Loucy (cell line): ENCODE data around the gene ARIH2.
A peak's percentile ranks its signal among the peaks of the same experiment; 100 is the strongest.

Experiments
- CTCF ChIP-seq: fragments of 200-600 bp; sonication (generic); conservative IDR thresholded peaks from 2 replicates; pipeline ENCODE4 v1.5.1; 2014; ENCODE audit warnings: mild to moderate bottlenecking, antibody characterized with exemption, low read length
- EZH2phosphoT487 ChIP-seq: fragments of 200-600 bp; IDR thresholded peaks from 2 replicates; pipeline ENCODE4 v1.6.1; 2018; ENCODE audit warnings: antibody characterized with exemption, mild to moderate bottlenecking, moderate library complexity, borderline replicate concordance

DNA sequence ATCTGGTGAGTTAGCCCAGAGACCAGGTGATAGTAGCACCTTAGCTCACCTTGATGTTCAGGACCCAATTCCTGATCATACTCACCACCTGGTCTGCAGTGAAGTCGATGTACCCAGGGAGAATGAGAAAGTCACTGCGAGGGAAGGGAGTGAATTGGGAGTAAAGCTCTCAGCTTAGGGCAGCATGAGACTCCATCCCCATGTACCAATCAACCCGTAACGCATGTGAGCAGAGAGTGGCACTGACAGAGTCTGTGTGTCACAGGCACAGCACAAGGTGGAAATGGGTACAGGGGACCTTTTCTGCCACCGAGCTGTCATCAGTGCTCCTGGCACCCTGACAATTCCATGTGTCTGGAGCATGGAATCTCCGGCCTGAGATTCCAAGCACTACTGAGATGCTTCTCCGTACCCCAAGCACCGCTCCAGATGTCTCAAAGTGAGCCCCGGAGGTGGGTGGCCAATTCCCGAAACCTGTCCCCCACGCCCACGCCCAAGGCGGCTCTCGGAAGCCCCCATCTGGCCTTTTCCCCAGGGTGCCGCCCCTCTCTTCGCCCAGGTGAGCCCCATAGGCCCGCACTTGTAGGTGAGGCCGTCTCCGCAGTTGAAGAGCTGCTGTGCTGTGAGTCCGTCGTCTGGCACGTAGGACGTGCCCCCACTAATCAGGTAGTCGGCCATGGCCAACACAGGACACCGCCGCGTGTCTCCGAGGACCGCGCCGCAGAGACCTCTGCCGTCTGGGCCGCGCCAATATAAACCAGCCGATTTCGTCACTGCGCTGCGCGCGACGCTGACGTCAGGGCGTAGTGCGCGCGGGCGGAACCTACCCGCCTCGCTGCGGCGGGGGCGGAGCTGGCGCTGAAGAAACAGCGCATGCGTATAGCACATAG is 110.3 kb downstream of the ARIH2 start, which contains the start of gene IMPDH2:
- peak; percentile 30; the same call in 1 of the 2 replicates for TF ChIP-seq CTCF
- no peak for TF ChIP-seq EZH2phosphoT487
